ENCODE measurements around the gene A2ML1.
A peak's percentile ranks its signal among the peaks of the same experiment; 100 is the strongest.
"Not testable (repeated sequence)": the region's sequence is repeated elsewhere in the genome, so short reads cannot be mapped to it uniquely, and the experiment has no call there.

A2ML1 gene

DNA sequence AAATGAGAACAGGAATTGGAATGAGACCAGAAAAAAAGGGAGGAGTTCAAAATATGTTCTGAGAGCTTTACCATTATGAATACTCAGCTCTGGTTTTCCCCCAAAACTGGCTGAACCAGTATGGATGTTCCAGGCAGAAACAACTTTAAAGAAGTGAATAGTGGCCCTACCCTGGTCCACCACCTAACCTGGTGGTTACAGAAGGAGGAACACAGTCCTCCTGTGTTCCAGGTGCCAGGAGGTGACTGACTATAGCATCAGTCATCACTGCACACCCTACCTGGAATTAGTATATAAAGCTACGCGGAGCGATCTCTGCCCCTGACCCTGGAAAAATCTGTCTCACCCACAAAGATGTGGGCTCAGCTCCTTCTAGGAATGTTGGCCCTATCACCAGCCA, at the start of gene A2ML1:
Gene A2ML1 (plus strand): TSS at position 324 of the 400 bp plus-strand sequence. CDS start 31 bp downstream, at position 355.
- no peak for DNase-seq

DNA sequence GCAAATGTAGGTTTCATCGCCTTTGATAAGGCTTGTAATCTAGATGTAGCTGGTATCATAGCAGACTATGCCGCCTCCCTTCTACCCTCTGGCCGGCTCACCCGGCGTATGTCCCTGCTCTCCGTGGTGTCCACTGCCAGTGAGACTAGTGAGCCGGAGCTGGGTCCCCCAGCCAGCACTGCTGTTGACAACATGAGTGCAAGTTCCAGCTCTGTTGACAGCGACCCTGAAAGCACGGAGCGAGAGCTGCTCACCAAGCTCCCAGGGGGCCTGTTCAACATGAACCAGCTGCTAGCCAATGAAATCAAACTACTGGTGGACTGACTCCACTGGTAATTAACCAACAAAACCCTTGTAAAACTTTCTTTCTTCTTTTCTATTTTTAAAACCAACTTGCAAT, 49.0 kb upstream of the A2ML1 start:
- no peak for DNase-seq

DNA sequence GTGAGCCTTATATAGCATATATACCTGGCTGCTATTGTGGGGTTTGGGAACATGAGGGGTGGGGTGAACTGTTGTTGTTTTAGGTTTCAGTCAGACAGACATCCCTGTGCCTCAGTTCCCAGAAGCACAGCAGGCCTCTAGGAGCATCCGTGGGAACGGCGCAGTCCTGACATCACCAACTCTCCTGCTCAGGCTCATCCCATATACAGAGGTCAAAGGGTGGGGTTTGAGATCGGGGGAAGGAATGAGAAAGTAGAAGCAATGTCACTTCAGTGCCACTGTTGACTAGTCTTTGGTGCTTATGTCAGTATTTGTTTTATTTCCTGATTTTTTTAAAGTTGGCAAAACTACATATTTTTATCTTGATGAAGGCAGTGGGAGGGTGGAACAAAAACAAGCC, 43.1 kb upstream of the A2ML1 start:
- no peak for DNase-seq

DNA sequence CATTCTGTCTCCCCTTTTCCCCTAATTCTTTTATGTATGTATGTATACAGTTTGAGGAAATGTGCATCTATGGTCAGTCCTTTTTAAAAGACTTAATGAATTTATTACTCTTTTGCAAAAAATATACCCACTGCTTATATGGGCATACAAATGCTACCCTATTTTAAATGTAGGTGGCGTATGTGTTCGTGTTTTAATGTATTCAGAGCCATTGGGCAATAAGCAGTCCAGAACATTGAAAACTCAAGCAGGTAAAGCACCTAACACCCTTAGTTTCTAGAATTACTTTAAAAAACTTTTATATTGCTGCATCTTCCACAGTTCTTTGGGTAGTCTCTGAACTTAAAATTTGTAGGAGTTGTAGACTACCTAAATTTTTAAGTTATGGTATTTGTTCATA, 42.6 kb upstream of the A2ML1 start:
- DNase-seq: no peak

DNA sequence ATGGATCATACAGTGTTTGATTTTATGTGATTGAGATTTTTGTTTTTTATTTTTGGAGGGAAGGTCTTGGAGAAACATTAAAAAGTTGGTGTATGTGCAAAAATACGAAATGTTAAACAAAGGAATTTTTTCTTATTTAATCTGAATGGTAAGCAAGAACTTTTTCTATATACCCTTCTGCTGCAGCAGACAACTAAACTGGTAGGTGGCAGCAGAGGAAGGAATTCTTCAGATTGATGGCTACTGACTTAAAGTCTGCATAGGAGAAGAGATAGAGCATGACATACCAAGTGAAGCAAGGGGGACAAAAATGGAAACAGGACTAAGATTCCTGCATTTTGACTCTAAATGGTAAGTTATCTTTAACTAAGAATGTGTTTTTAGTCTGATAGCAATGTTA, 42.0 kb upstream of the A2ML1 start:
- peak; percentile 9 for DNase-seq

DNA sequence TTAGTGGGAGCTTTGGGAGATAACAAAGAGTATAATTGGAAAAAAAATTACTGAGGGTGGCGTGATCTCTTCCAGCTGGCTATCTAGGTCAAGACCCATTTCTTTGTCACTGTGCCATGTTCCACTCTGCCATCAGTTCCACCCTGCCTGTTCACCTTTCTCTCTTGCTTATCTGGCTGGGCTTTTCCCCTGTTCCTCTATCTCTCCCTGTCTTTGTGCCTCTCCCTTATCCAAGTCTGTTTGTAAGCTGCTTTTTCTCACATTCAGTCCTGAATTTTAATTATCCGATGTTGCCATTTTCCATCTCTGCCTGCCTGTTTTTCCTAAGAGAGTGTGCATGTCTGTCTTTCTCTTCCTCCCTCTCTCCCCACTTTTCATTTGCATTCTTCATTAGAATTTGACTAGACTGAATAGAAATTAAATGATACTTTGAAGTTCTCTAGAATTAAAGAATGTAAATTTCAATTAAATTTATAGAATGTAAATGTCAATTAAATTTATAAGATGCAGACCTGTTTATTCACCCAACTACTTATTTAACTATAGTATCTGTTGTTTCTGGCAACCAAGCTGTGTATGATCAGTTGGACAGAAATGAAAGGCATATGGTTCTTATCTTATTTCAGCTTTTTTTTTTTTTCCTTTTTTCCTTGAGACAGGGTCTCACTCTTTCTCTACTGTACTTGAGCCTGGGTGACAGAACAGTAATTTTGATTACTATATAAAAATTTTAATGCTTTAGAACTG, 40.9 kb upstream of the A2ML1 start:
- no peak for DNase-seq

DNA sequence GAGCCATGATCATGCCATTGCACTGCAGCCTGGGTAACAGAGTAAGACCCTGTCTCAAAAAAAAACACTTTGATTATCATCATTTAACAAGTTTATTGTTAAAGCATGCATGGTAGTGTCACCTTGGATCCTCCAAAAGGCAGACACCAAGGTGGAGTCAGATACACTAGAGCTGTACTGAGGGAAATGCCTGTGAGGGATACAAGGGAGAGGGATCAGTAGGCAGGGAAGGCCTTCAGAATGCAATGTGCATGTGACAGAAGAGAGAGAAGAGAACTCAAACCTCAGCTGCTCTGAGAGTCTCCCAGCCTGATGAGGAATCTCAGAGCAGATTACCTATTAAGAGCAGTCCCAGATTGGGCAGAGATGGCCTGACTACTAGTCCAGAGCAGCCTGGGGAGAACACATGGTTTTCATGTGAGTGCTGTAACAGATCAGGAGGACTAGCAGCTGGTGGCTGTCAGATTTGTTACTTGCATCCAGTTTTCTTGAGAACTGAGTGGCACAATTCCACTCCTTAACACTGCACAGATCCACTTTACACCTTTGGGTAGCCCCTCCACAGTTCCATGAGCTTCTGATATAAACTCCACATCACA, 38.0 kb upstream of the A2ML1 start:
- no peak for DNase-seq

DNA sequence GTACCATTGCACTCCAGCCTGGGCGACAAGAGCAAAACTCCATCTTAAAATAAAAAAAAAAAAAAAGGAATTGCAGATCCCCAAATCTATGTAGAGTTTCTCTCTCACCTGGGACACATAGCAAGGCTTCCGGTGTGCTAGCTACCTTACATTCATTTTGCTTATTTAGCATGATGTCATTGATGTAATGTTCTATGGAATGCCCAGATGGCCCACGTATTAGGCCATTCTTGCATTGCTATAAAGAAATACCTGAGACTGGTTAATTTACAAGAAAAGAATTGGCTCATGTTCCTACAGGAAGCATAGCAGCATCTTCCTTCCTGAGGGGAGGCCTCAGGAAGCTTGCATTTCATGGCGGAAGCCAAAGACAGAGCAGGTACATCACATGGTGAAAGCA, 36.9 kb upstream of the A2ML1 start:
- DNase-seq: no peak

DNA sequence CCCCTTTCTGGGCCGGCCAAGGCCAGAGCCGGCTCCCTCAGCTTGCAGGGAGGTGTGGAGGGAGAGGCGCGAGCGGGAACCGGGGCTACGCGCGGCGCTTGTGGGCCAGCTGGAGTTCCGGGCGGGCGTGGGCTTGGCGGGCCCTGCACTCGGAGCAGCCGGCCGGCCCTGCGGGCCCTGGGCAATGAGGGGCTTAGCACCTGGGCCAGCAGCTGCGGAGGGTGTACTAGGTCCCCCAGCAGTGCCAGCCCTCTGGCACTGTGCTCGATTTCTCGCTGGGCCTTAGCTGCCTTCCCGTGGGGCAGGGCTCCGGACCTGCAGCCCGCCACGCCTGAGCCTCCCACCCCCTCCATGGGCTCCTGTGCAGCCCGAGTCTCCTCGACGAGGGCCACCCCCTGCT, 35.2 kb upstream of the A2ML1 start:
- not testable (repeated sequence) for DNase-seq

DNA sequence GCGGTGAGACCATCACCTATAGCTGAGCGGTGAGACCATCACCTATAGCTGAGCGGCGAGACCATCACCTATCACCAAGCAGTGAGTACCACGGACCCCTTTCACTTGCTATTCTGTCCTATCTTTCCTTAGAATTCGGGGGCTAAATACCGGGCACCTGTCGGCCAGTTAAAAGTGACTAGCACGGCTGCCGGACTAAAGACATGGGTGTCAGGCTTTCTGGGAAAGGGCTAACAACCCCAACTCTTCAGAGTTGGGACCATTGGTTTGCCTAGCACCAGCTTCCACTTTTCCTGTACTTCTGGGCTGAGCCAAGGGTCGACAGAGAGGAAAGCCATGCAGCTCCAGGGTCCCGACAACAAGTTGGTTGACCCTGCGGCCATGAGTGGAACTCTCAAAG, 33.7 kb upstream of the A2ML1 start:
- not testable (repeated sequence) for DNase-seq

DNA sequence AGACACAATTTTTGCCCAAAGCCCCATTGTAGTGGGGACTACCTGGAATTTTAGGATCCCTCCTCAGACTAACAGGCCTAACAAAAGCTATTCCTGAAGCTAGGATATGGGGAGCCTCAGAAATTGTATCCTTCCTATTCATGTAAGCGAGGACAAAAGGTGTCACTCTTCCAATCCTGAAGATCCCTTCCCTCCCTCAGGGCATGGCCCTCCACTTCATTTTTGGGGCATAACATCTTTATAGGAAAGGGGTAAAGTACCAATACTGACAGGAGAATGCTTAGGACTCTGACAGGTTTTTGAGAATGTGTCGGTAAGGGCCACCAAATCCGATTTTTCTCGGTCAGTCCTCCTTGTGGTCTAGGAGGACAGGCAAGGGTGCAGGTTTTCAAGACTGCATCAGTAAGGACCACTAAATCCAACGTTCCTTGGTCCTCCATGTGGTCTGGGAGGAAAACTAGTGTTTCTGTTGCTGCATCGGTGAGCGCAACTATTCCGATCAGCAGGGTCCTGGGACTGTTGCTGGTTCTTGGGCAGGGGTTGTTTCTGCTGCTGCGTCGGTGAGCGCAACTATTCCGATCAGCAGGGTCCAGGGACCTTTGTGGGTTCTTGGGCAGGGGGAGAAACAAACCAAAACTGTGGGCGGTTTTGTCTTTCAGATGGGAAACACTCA, 32.9 kb upstream of the A2ML1 start:
- DNase-seq: not testable (repeated sequence)

DNA sequence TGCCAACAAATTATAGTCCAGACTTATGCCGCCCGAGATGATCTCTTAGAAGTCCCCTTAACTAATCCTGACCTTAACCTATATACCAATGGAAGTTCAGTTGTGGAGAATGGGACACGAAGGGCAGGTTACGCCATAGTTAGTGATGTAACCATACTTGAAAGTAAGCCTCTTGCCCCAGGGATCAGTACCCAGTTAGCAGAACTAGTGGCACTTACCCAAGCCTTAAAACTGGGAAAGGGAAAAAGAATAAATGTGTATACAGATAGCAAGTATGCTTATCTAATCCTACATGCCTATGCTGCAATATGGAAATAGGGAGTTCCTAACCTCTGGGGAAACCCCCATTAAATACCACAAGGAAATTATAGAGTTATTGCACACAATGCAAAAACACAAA, 29.2 kb upstream of the A2ML1 start:
- DNase-seq: not testable (repeated sequence)

DNA sequence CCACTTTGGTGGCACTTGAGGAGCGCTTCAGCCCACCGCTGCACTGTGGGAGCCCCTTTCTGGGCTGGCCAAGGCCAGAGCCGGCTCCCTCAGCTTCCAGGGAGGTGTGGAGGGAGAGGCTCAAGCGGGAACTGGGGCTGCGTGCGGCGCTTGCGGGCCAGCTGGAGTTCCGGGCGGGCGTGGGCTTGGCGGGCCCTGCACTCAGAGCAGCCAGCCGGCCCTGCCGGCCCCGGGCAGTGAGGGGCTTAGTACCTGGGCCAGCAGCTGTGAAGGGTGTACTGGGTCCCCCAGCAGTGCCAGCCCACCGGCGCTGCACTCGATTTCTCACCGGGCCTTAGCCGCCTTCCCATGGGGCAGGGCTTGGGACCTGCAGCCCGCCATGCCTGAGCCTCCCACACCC, 27.8 kb upstream of the A2ML1 start:
- DNase-seq: not testable (repeated sequence)

DNA sequence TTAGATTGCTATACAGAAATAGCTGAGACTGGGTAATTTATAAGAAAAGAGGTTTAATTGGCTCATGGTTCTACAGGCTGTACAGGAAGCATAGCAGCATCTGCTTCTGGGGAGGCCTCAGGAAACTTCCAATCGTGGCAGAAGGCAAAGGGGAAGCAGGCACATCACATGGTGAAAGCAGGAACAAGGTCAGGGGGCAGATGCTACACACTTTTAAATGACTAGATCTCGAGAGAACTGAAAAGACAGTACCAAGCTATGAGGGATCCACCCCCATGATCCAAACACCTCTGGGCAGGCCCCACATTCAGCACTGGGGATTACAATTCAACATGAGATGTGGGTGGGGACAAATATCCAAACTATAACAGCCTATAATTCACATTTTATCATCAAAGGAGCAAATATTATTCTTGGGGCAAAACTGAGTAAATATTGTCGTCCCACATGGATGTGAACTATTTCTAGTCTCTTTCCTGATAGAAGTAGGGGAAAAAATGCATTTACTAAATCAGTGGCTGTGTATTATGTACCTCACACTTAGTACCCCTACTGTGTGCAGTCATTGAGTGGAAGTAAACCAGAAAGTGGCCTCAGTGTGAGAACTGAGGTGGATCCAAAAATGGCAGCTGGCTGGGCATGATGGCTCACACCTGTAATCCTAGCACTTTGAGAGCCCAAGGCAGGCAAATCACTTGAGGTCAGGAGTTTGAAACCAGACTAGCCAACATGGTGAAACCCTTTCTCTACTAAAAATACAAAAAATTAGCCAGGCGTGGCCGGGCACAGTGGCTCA, 25.4 kb upstream of the A2ML1 start:
- DNase-seq: no peak

DNA sequence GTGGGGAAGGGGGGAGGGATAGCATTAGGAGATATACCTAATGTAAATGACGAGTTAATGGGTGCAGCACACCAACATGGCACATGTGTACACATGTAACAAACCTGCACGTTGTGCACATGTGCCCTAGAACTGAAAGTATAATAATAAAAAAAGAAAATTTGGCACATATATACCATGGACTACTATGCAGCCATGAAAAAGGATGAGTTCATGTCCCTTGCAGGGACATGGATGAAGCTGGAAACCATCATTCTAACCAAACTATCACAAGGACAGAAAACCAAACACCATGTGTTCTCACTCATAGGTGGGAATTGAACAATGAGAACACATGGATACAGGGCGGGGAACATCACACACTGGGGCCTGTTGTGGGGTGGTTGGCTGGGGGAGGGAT, 21.2 kb upstream of the A2ML1 start:
- DNase-seq: not testable (repeated sequence)

DNA sequence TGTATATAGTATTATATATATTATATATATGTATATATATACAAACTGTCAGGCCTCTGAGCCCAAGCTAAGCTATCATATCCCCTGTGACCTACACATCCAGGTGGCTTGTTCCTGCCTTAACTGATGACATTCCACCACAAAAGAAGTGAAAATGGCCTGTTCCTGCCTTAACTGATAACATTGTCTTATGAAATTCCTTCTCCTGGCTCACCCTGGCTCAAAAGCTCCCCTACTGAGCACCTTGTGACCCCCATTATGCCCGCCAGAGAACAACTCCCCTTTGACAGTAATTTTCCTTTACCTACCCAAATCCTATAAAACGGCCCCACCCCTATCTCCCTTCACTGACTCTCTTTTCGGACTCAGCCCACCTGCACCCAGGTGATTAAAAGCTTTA, 17.6 kb upstream of the A2ML1 start:
- DNase-seq: not testable (repeated sequence)

DNA sequence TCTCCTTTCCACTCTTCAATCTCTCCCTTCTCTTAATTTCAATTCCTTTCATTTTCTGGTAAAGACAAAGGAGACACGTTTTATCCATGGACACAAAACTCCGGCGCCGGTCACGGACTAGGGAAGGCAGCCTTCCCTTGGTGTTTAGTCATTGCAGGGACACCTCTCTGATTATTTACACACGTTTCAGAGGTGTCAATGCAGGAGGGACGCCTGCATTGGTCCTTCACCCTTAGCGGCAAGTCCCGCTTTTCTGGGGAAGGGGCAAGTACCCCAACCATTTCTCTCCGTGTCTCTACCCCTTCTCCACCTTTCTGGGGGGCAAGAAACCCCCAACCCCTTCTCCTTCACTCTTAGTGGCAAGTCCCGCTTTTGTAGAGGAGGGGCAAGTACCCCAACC, 16.9 kb upstream of the A2ML1 start:
- not testable (repeated sequence) for DNase-seq

DNA sequence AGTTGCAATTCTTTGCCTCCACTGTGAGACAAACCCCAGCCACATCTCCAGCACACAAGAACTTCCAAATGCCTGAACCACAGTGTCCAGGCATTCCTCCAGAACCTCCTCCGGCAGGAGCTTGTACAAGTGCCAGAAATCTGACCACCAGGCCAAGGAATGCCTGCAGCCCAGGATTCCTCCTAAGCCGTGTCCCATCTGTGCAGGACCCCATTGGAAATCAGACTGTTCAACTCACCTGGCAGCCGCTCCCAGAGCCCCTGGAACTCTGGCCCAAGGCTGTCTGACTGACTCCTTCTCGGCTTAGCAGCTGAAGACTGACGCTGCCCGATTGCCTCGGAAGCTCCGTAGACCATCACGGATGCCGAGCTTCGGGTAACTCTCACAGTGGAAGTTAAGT, 15.3 kb upstream of the A2ML1 start:
- not testable (repeated sequence) for DNase-seq

DNA sequence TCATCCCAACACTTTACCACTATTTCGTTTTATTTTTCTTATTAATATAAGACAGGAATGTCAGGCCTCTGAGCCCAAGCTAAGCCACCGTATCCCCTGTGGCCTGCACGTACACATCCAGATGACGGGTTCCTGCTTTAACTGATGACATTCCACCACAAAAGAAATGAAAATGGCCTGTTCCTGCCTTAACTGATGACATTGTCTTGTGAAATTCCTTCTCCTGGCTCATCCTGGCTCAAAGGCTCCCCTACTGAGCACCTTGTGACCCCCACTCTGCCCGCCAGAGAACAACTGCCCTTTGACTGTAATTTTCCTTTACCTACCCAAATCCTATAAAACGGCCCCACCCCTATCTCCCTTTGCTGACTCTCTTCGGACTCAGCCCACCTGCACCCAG, 12.3 kb upstream of the A2ML1 start:
- DNase-seq: not testable (repeated sequence)

DNA sequence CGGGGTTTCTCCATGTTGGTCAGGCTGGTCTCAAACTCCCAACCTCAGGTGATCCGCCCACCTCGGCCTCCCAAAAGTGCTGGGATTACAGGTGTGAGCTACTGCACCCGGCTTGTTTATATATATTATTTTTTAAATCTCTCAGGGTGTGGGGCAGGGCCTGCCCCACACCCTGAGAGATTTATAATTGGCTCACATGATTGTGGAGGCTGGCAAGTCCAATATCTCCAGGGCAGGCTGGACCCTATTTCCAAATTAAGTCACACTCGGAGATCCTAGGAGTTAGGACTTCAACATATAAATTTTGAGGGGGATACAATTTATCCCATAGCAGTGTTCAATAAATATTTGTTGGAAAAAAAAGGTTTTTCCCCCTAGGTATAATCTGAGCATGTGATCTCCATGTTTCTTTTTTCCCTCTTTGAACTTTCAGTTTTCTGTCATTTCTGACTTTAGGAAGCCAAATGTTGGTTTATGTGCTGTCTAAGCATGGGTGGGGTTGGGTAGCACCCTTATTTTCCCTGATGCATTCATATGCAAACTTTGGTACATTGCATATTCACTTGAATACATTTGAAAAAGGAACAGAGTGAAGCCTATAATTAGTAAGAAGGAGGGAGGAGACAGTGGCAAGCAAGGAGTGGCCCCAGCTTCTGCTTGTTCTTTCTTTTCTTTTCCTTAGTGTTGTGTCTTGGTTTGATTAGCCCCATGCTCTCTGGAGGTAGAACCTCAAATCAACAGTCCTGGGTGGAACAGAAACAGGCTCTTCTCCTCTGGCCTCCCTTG, 8.7 kb upstream of the A2ML1 start:
- no peak for DNase-seq

DNA sequence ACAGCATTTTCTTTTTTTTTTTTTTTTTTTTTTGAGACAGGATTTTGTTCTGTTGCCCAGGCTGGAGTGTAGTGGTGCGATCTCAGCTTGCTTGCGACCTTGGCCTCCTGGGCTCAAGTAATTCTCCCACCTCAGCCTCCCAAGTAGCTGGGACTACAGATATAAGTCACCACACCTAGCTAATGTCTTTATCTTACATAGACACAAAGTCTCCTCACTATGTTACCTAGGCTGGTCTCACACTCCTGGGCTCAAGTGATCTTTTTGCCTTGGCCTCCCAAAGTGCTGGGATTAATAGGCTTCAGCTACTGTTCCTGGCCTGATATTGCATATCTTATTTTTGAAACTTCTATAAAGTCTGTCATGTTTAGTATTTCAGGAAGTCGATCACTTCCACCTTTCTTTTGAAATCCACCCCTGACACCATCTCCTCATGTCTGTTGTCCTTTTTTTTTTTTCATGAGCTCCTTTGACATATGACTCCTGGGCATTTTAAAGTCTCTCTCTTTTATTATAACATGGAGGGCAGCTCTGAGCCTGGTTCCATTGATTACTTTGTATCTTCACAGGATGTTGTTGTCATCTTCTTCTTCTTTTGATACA, 5.9 kb upstream of the A2ML1 start:
- DNase-seq: no peak

DNA sequence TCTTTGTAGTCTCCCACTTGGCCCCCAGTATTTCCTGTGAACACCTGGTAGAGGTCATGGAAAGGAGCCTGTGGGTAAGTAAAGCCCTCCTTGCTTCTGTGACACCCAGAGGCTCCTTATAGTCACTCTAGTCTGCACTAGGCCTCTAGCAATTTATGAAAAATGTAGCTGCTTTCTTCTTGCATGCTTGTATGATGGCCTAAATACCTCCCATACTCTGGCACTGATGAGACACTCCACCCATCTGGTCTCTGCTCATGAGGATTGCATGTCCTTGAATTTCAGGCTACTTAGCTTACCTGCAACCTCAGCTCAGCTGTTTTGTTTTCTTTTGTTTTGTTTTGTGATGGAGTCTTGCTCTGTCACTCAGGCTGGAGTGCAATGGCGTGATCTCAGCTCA, 4.6 kb upstream of the A2ML1 start:
- DNase-seq: no peak

All from CD4-positive, alpha-beta T cell treated with Interleukin-17A for 1 hour (primary cell).